Measurements from ENCODE around the gene FLOT2. TPM values are rescaled to one million over a fixed set of nuclear protein-coding genes. Genes with fewer than 3 reads are reported as not detected.

Gene FLOT2
- total and polyA plus RNA-seq, 2 of the 8 experiments (the other 6 are each of a cell fraction or from before 2014, with no cell fraction given) = 116 to 189 TPM

GRCh38 chr17:28846231-28846630 is 51.3 kb downstream of the FLOT2 start:
- Histone ChIP-seq H2BK15ac (ENCODE audit: low read length) (no peak overlapping the region), H4K20me1 (replicated peaks in 1 of 2; ENCODE audit: control insufficient read depth in 1 of 2, insufficient read depth in 2 of 2, low read length in 2 of 2) (no peaks in the 10 kb centered on the region), H3K4ac (replicated peaks; ENCODE audit: insufficient read length, low read depth, low read length) (no peak overlapping the region), H3K27me3 (replicated peaks in 1 of 4; ENCODE audit: control insufficient read depth in 3 of 4, extremely low read depth in 1 of 4, insufficient read depth in 3 of 4, low read length in 3 of 4) (no peaks in the 10 kb centered on the region), H2AK5ac (ENCODE audit: low read depth, low read length) (no peak overlapping the region), H2BK20ac (ENCODE audit: low read length) (no peak overlapping the region), H3K23ac (ENCODE audit: insufficient read length) (no peak overlapping the region), H3K14ac (ENCODE audit: insufficient read length) (no peak overlapping the region), H4K8ac (ENCODE audit: extremely low read depth, insufficient read depth, low read length) (no peak overlapping the region), H3K79me1 (ENCODE audit: low read depth, low read length) (peaks cover 2% of the 10 kb centered on the region; the same call in 1 of the 2 replicates), H3K18ac (ENCODE audit: extremely low read depth, low read length) (no peak overlapping the region), H3K4me3 (ENCODE audit: extremely low read depth in 1 of 4, insufficient read depth in 2 of 4, low read depth in 3 of 4, low read length in 4 of 4) (no peak overlapping the region), H2BK120ac (replicated peaks; ENCODE audit: low read depth, low read length) (no peak overlapping the region), H4K5ac (ENCODE audit: insufficient read length, low read depth, low read length) (no peak overlapping the region), H3K4me2 (ENCODE audit: insufficient read depth in 1 of 2, low read depth in 2 of 2, low read length in 2 of 2) (no peak overlapping the region), H3K36me3 (ENCODE audit: control insufficient read depth in 2 of 4, insufficient read depth in 4 of 4, low read length in 3 of 4) (no peaks in the 10 kb centered on the region), H3K27ac (ENCODE audit: low read depth, low read length) (no peak overlapping the region), H2BK5ac (ENCODE audit: low read depth, low read length) (no peak overlapping the region), H2BK12ac (ENCODE audit: low read depth, low read length) (no peak overlapping the region), H4K91ac (replicated peaks; ENCODE audit: insufficient read length, low read length) (no peak overlapping the region), H3K9ac (replicated peaks in 1 of 4; ENCODE audit: extremely low read depth in 1 of 4, low read depth in 3 of 4, low read length in 3 of 4) (no peak overlapping the region), H3K79me2 (ENCODE audit: control insufficient read depth in 1 of 2, insufficient read depth in 2 of 2, low read length in 2 of 2) (peaks cover 8 to 12% of the 10 kb centered on the region in 2 experiments), H2AFZ (ENCODE audit: low read length) (no peak overlapping the region), H3K56ac (replicated peaks; ENCODE audit: insufficient read length, low read depth, low read length) (no peak overlapping the region), H3K9me3 (ENCODE audit: insufficient read depth in 2 of 2, low read depth in 1 of 2, low read length in 1 of 2) (no peaks in the 10 kb centered on the region), H3K23me2 (ENCODE audit: low read depth, low read length) (peaks cover 7% of the 10 kb centered on the region; the same call in 1 of the 2 replicates), H3K4me1 (replicated peaks in 1 of 4; ENCODE audit: control insufficient read depth in 3 of 4, insufficient read depth in 4 of 4, low read length in 3 of 4) (peaks cover 0 to 1% (median 0%) of the 10 kb centered on the region in 4 experiments; a peak in 1 of 7 replicates)
- TF ChIP-seq KDM4A (IDR thresholded peaks at IDR 0.05; ENCODE audit: low read depth, low read length, severe bottlenecking) = no peak
- no peak for TF ChIP-seq BRCA1 (IDR thresholded peaks at IDR 0.05; ENCODE audit: low read depth, low read length)
- no peak for TF ChIP-seq POU5F1 (IDR thresholded peaks at IDR 0.05; ENCODE audit: low read depth, low read length)
- no peak for TF ChIP-seq CHD2 (IDR thresholded peaks at IDR 0.05; ENCODE audit: low read length)
- no peak for TF ChIP-seq SP4 (IDR thresholded peaks at IDR 0.05; ENCODE audit: low read length)
- no peak for TF ChIP-seq RNF2 (IDR thresholded peaks at IDR 0.05; ENCODE audit: borderline replicate concordance, low read depth, low read length, missing control alignments, poor library complexity, severe bottlenecking)
- TF ChIP-seq SIN3A (conservative IDR thresholded peaks at IDR 0.05 in 1 of 2, IDR thresholded peaks at IDR 0.05 in 1 of 2; ENCODE audit: low read depth in 1 of 2, low read length in 2 of 2) = no peak
- TF ChIP-seq EZH2 (IDR thresholded peaks at IDR 0.05; ENCODE audit: low read depth, low read length, severe bottlenecking) = no peak
- no peak for TF ChIP-seq SIRT6 (IDR thresholded peaks at IDR 0.05; ENCODE audit: low read length)
- ChIA-PET CTCF (ENCODE audit: partially characterized antibody) (interaction anchor here (0.7 to 2.7 kb wide), 5 partner anchors 9 to 120 kb away, joined by 3 to 7 read pairs (median 4); partner anchors contain the start of gene ERAL1), POLR2A (ENCODE audit: partially characterized antibody) (interaction anchor here (0.6 kb wide), 1 partner anchor 446 kb away, joined by 3 read pairs; no protein-coding TSS in a partner anchor)
- DNase-seq (ENCODE audit: low read depth in 1 of 2, low spot score in 2 of 2) (no peak), FAIRE-seq (no peak)
- 94% methylated on average over 10 of the region's 10 CpGs; no CpG with 5 or more reads in 1 of the 2 experiments for WGBS, 2 experiments (ENCODE audit: extremely low coverage in 1 of 2, insufficient coverage in 1 of 2, insufficient read length in 1 of 2, insufficient replicate concordance in 2 of 2, low coverage in 1 of 2, low lambda C conversion rate in 2 of 2, missing lambda C conversion rate in 1 of 2)

All from H1 (cell line).